NCI-H2107 treated with DMSO at 0.1 percent for 48 hours (cell line): Measurements from ENCODE around the gene LNX2.

Experiments used
- DNase-seq: peaks from one replicate; lab custom pipeline; 2025; ENCODE audit not compliant: unreplicated experiment; lab: John Stamatoyannopoulos, UW

LNX2 gene

GRCh38 chr13:27570906-27571305, 49.4 kb downstream of the LNX2 start:
- no peak for DNase-seq

- DNase-seq, result no peak
Observed at GRCh38 chr13:27569405-27569804, 50.9 kb downstream of the LNX2 start.

GRCh38 chr13:27565818-27566217, 54.5 kb downstream of the LNX2 start:
- no peak for DNase-seq

- DNase-seq, result no peak
Observed at GRCh38 chr13:27562457-27562856, 57.9 kb downstream of the LNX2 start.

GRCh38 chr13:27559719-27560118, 60.6 kb downstream of the LNX2 start:
- no peak for DNase-seq

- DNase-seq, result no peak
Observed at GRCh38 chr13:27556109-27556508, 64.2 kb downstream of the LNX2 start.

GRCh38 chr13:27551562-27551961, 68.8 kb downstream of the LNX2 start:
- no peak for DNase-seq

GRCh38 chr13:27549406-27549981, 70.8 kb downstream of the LNX2 start:
- no peak for DNase-seq

- no peak for DNase-seq
Observed at GRCh38 chr13:27542220-27542619, 78.1 kb downstream of the LNX2 start.

GRCh38 chr13:27541386-27541785, 78.9 kb downstream of the LNX2 start:
- no peak for DNase-seq

- no peak for DNase-seq
Observed at GRCh38 chr13:27536361-27537101, 83.8 kb downstream of the LNX2 start.

GRCh38 chr13:27535546-27535945, 84.8 kb downstream of the LNX2 start:
- no peak for DNase-seq

- no peak for DNase-seq
Observed at GRCh38 chr13:27534981-27535380, 85.3 kb downstream of the LNX2 start.

GRCh38 chr13:27534108-27534980, 86.0 kb downstream of the LNX2 start:
- no peak for DNase-seq

GRCh38 chr13:27533155-27533643, 87.1 kb downstream of the LNX2 start:
- peak; percentile 32 for DNase-seq

GRCh38 chr13:27528908-27529307, 91.4 kb downstream of the LNX2 start:
- no peak for DNase-seq

- no peak for DNase-seq
Observed at GRCh38 chr13:27526516-27526915, 93.8 kb downstream of the LNX2 start.

- DNase-seq, result no peak
Observed at GRCh38 chr13:27524981-27525975, 95.1 kb downstream of the LNX2 start.

GRCh38 chr13:27523346-27524073, 96.8 kb downstream of the LNX2 start:
- no peak for DNase-seq

GRCh38 chr13:27522847-27523246, 97.5 kb downstream of the LNX2 start:
- DNase-seq, result no peak
